GM19035 (cell line): ENCODE data around the gene POLA1.

Source experiments
- ATAC-seq: cut with Tn5 transposase; IDR thresholded peaks from one replicate; pipeline ENCODE4 v1.9.1; 2021; ENCODE audit not compliant: unreplicated experiment

Gene POLA1

DNA sequence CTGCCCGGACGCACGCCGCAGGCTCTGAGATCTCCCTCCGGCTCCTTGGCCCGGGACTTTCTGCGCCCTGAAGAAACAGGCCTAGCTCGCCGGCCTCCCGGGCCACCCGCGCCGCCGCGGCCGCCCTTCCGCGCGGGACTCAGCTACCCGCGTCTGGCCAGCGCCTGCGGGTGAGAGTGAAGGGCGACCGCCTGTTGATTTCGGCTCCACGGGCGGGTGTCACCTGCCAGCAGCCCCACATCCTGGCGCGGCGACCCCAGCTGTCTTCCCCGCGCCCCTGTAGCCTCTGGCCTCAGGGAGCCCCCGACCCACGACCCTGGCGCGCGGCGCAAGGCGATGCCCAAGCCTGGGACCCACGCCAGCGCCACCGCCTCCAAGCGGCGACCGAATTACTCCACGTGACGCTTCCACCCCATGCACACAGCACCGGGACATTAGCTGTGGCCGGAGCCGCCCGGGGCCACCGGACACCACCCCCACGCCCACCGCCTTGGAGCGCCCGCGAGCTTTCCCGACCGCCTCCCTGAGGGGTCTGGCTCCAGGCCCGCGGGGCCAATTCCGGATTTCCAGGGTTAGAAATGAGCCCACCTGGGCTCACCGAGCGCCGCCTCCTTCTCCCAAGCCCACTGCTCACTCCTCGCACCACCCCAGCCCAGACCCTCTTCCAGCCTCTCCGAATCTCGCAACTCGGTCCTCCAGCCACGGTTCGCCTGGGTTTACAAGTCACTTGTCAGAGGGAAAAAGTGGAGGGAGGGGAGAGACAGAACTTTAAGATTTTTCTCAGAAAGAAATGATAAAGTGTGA, 311.9 kb downstream of the POLA1 start:
- no peak for ATAC-seq

DNA sequence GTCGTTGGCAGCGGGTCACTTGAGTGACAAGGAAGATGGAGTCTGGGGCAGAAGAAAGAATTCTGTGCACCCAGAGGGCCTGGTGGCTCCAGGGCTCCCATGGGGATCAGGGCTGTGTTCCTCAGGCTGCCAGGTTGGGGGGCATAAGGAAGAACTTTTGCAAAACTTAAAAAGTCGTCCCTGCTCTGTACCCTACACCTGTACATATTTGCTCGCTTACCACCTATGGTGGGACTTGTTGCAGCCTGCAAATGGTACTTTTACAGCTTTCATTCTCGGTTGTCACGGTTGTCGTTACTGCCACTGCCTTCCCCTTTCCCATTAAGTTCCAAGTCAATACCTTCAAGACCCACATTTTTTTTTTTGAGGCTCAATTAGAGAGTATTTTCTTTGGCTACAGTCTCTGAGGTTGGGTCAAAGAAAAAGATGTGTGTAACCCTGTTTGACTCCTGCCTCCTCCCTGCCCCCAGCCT, 312.9 kb downstream of the POLA1 start:
- no peak for ATAC-seq

- no peak for ATAC-seq
Measured at GRCh38 chrX:25007059-25008053, 313.6 kb downstream of the POLA1 start.

GRCh38 chrX:25009407-25009806, 315.7 kb downstream of the POLA1 start:
- no peak for ATAC-seq

DNA sequence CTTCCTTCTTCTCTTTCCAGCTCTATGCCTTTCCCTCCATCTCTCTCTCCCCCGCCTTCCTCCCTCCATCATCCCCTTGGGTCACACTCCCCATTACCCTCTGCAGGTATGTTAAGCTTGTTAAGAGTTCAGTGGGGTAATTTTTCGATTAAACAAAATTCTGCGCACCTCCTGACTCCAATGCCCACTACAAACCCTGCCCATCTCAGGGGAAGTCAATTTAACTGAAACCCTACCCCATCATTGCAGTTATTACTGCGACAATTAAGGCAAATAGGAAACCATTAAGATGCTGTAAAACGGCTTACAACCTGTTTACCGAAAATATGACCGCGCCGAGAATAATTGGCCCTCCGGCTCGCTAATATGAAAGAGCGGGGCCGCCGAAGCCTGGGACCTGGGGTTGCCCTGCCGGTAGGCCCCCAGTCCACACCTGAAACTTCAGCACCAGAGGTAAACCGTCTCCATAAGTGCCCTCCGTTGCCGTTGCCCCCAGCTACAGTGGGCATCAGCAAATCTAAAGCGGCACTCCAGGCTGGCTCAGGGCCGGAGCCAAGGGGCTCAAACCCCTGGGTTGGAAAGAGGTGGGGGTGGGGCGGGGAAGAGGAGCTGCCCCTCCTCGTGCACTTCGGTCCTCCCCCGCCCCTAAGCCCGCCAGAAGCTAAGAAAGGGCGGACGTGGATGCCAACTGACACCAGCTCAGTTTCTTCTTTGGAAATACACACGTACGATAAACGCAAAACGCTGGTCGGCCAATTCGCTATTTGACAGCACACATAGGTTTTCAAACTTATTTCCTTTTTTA, 317.3 kb downstream of the POLA1 start:
- no peak for ATAC-seq

- ATAC-seq, result no peak
Measured at GRCh38 chrX:25011589-25012432, 318.1 kb downstream of the POLA1 start.

DNA sequence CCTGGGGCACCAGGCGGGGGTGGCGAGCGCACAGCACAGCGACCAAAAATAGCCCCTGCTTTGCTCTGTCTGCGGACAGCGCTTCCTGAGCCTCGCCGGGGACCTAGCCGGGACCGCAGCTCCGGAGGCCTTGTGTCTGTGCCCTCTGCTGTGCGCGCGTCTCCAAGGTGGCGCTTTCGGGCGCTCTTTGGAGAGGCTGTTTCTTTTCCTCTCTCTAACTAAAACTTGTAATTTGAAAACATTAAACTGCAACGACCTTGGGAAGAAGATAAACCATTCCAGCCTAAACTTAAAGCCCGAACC, 318.7 kb downstream of the POLA1 start:
- ATAC-seq, result no peak

GRCh38 chrX:25012793-25013631, 319.3 kb downstream of the POLA1 start:
- peak; percentile 58 for ATAC-seq

DNA sequence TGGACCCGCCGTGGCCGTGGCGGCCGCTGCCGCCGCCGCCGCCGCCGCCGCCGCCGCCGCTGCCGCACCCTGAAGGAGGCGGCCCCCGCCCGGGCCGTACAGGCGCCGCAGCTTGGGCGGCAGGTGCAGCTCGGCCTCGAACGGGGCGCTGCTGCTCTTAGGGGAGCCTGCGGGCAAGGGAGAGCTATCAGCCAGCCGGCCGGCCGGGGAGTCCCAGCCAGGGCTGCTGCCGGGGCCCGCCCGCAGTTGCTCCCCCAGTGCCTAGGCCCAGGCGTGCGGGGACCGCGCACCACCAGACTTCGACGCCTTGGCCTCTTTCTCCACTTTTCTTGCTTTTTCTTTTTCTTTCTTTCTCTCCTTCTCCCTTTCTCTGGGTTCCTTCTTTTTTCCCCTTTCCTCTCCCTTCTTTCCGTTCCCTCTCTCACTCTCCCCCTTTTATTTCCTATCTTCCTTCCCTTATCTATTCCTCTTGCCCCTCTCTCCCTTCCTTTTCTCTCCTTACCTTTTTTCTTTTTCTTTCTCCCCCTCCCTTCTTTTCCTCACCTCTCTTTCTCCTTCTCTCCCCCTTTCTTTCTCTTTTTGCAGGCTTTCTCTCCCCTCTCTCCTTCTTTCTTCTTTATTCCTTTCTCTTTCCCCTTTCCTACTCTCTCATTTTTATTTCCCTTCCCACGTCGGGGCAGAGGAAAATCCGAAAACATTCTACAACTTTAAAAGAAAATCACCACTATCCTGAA, 320.1 kb downstream of the POLA1 start:
- peak; percentile 44 for ATAC-seq

- no peak for ATAC-seq
Measured at GRCh38 chrX:25014366-25014838, 320.7 kb downstream of the POLA1 start.

DNA sequence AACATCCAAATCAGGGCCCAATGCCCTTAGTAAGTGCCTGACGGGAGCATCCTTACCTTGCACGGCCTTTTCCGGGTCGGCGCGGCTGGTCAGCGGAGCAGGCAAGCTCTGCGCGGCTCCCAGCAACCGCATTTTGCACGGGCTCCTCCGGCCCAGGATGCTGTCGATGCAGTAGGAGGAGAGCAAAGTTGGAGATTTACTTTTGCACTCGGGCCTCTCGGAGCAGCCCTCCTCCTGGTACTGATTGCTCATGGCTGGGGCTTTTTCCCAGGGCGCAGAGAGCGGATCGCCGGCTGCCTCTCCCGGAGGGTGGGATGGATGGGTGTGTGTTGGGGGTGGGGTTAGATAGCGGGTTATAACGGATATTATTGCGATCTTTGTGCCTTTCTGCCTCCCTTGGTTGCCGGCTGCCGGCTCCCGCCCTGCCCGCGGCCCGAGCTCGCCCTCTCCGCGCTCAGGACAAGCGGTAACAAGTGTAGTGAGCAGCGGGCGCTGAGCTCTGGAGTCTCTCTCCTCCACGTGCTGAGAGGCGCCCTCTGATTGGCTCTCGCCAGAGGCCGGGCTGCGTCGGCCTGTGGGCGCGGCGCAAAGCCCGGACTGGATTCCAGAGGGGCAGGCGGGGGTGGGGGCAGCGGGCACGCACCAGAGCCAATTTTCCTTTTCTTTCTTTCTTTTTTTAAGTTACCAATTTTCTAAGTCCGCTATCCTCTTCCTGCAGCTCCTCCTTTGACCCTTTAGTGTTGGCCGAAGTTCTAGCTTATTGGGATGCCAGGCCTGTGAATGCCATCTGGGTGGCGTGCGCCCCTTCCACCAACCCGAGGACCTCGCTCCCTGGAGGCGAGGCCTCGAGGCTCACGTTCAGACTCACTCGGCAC, 322.0 kb downstream of the POLA1 start, which contains the start of gene ARX:
TSS of gene ARX (minus strand) at position 480 of the 875 bp plus-strand sequence. CDS start at position 252, 228 bp downstream.
- no peak for ATAC-seq

DNA sequence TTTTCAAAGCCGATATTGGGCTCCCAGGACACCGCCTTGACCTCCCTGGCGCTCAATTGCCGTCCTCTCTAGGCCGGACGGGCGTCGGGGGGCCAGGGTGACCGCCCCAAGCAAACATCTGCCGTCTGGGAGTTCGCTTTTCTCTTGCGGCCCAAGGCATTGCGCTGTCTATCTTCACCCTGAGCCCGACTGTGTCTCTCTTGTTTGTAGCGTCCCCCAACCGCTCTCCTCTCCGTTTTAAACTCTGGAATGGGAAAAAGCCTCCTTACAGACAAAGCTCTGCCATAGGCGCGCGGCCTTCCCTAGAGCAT, 322.6 kb downstream of the POLA1 start:
- no peak for ATAC-seq

GRCh38 chrX:25016938-25017598, 323.4 kb downstream of the POLA1 start:
- no peak for ATAC-seq

DNA sequence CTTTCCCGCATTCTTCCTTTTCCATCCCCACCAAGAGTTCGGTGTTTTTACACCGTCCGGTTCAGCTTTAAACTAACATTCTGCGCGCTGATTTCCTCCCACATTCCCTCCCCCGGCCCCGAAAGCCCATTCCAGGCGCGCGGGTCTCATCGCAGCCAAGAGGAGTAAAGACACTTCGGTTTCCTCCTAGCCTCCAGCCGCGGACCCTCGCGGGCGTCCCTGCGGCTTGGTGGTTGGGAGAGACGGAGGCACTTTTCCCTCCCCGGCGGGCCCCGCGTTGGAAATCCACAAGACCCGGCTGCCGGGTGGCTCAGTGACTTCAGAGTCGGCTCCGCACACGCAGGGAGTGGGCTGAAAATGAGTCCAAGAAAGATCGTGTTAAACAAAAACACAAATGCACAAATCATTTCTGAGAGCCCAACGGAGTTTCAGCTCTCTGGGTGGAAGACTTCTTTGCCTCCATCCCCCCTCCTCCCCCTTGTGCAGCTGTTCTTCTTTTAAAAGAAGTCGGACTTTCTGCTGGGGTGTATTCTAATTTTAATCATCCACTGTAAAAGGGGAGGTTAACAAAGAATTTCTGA, 324.0 kb downstream of the POLA1 start:
- no peak for ATAC-seq

- no peak for ATAC-seq
Measured at GRCh38 chrX:25018682-25019081, 325.0 kb downstream of the POLA1 start.

GRCh38 chrX:25019707-25020390, 326.1 kb downstream of the POLA1 start:
- no peak for ATAC-seq
